ENCODE data around the gene ZNF594.
"Not testable (repeated sequence)": the region's sequence is repeated elsewhere in the genome, so short reads cannot be mapped to it uniquely, and the experiment has no call there.

The ZNF594 gene

GRCh38 chr17:5135726-5136579 lies 55.7 kb downstream of the ZNF594 start:
- no peak for DNase-seq

- DNase-seq: not testable (repeated sequence)
Observed at GRCh38 chr17:5135131-5135712, 56.4 kb downstream of the ZNF594 start.

- not testable (repeated sequence) for DNase-seq
Observed at GRCh38 chr17:5134571-5134970, 57.1 kb downstream of the ZNF594 start.

GRCh38 chr17:5133961-5134360 lies 57.7 kb downstream of the ZNF594 start:
- not testable (repeated sequence) for DNase-seq

- DNase-seq: no peak
Observed at GRCh38 chr17:5133311-5133710, 58.4 kb downstream of the ZNF594 start.

- not testable (repeated sequence) for DNase-seq
Observed at GRCh38 chr17:5132503-5133225, 59.0 kb downstream of the ZNF594 start.

GRCh38 chr17:5131799-5132502 lies 59.7 kb downstream of the ZNF594 start:
- not testable (repeated sequence) for DNase-seq

- no peak for DNase-seq
Observed at GRCh38 chr17:5131146-5131715, 60.4 kb downstream of the ZNF594 start.

- DNase-seq: not testable (repeated sequence)
Observed at GRCh38 chr17:5130687-5131086, 61.0 kb downstream of the ZNF594 start.

GRCh38 chr17:5130261-5130660 lies 61.4 kb downstream of the ZNF594 start:
- not testable (repeated sequence) for DNase-seq

- not testable (repeated sequence) for DNase-seq
Observed at GRCh38 chr17:5129770-5130169, 61.9 kb downstream of the ZNF594 start.

Measured in GOT3 (cell line).